HG02970 (cell line): ENCODE data around the gene MAN1C1.

ENCODE experiments used
- ATAC-seq: cut with Tn5 transposase; IDR thresholded peaks from one replicate; pipeline ENCODE4 v1.9.1; 2021; ENCODE audit warnings: mild to moderate bottlenecking, moderate library complexity, moderate number of reproducible peaks; ENCODE audit not compliant: unreplicated experiment, low FRiP score

MAN1C1 gene

DNA sequence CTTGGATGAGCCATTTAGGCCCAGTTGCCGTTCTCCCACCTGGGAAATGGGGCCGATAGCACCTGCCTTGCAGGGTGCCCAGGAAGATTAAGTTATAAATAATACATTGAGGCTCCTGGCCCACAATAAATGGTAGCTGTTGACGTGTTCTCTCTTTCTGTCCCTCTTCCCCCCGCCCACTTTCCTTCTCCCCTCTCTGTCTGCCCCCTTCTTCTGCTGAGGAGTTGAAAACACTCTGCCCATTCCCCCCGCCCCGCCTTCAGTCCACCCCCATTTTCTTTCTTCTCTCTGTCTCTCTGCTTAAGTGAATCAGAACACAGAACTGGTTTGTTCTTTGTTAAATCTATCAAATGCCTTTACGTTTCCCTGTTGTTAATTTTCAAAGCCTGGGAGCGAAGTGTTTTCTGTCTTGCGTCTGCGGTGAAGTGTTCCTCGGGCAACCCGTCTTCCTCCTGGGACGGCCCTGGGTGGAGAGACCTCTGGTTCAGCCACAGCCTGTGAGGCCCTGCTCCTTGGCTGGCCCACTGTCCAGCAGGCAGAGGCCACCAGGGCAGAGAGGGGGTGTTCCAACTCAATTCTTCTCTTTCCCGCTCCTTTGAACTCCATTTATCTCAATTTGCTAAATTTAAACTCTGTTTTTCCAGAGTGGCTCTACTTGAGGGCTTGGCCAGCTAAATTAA is 154.1 kb downstream of the MAN1C1 start:
- no peak for ATAC-seq

DNA sequence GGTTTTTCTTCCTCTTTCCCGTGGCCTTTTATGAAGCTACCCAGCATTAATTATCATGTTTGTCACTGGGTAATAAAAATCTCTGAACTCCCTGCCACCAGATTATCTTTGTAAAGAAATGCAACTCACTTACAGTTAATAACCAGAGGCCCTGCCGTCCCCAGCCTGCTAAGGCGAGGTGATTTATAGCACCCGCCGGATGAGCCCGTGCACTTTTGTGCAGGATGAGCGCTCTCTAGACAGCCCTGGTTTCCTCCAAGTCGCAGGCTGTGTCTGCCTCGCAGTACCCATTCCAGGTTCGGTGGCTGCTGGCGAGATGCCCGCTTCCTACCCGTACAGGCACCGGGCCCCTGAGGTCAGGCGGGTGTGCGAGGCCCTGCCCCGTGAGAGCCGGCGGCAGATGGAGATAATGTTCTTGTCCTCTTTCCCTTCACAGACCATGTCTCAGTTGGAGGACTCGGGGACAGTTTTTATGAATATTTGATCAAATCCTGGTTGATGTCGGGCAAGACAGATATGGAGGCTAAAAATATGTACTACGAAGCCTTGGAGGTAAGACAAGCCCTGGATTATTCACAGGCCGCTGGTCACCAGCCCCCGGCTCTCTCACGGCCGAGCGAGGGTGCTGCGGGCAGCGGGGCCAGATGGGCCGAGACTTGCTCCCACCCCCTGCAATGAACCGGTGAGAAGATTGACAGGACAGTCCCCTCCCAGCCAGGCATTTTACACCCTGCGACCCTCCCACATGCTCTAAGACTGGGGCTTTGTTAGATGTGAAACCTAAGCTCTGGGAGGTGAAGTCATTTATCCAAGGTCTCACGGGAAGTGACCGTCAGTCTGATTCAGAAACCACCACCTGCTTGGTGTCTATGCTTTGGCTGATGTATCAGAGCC is 154.9 kb downstream of the MAN1C1 start:
- no peak for ATAC-seq

DNA sequence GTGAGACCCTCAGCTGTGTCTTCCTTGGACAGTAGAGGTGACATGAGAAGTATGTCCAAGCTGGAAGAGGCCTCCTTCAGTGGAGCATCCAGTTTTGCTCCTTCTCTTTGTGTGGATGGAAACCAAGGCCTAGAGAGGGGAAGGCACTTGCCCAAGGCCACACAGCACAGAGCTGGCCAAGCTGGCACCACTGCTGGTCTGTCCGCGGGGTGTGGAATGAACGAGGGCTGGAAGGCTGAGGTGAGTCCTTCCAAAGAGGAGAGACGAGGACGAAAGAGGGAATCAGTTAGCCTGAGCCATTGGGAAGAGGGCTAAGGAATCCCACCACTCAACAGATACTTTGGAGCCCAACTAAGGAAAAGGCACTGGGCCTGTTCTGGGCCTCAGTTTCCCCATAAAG is 155.6 kb downstream of the MAN1C1 start:
- ATAC-seq, result no peak

DNA sequence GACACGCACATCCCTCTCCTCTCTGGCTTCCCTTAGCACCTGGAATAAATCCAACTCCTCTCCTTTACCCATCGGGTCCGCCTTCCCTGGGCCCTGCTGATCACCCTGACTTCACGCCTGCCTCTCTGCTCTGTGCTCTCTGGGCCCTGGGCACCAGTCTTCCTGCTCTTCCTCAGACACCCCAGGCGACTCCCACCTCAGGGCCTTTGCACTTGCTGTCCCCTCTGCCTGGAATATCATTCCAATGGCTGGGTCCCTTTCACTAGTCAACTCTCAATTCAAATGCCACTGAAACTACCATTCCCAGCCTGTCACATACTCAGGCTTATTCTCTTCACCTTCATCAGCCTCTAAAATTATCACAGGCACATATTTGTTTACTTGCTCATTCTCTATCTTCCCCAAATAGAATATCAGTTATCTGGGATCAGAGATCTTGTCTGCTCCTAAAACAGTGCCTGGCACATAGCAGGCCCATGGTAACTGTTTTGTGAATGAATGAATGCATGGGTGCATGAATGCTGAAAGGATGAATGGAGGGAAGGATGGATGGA is 156.2 kb downstream of the MAN1C1 start:
- ATAC-seq, result no peak

DNA sequence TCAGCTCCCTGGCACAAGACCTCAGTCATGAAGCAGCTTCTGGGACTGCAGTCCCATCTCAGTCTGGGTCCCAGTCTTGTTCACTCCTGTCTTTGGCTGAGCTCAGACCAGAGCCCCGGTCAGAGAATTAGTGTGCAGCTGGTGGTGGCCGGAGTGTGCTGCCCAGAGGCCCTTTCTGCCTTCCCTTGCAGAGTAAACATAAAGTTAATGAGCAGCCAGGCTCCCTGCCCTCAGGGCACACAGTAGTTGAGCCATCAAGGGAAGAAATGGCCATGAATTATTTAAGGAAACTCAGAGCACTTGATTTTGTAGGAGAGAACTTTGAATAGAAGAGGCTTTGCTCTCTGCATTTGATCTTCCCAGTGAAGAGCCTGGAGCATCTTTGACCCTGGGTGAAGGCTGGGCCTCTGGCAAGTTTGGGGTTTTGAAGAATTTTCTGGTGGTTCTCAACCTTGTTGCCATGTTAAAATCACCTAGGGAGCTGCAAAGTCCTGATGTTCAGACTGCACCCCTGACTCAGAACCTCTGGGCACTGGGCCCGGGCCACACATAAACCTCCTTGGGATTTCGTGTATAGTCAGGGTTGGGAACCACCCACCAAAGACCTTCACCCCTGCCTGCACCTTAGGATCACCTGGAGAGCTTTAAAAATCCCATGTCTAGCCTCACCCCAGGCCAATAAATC is 157.0 kb downstream of the MAN1C1 start:
- ATAC-seq, result no peak

DNA sequence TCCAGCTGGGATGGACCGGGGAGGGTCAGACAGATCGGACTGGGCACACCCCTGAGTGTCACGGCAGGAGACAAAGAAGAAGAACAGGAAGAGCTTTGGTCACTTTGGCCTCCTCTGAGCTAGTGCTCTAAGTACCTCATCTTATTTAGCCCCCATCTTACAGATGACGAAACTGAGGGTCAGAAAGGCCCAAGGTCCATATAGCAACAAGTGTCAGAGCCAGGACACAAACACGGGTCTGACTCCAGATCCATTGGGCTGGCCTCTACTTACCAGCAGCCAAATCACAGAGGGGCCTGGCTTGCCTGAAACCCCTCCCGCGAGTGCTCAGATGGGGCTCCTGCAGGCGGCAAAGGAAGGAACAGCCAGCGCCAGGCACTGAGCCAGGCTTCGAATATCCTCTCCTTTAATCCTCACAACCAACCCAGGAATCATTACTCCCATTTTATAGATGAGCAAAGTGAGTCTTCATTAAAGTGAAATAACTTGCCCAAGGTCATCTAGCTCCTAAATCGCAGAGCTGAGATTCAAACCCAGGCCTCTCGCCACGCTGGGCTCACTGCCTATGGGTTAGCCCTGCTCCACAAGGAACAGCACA is 157.7 kb downstream of the MAN1C1 start:
- ATAC-seq, result no peak

DNA sequence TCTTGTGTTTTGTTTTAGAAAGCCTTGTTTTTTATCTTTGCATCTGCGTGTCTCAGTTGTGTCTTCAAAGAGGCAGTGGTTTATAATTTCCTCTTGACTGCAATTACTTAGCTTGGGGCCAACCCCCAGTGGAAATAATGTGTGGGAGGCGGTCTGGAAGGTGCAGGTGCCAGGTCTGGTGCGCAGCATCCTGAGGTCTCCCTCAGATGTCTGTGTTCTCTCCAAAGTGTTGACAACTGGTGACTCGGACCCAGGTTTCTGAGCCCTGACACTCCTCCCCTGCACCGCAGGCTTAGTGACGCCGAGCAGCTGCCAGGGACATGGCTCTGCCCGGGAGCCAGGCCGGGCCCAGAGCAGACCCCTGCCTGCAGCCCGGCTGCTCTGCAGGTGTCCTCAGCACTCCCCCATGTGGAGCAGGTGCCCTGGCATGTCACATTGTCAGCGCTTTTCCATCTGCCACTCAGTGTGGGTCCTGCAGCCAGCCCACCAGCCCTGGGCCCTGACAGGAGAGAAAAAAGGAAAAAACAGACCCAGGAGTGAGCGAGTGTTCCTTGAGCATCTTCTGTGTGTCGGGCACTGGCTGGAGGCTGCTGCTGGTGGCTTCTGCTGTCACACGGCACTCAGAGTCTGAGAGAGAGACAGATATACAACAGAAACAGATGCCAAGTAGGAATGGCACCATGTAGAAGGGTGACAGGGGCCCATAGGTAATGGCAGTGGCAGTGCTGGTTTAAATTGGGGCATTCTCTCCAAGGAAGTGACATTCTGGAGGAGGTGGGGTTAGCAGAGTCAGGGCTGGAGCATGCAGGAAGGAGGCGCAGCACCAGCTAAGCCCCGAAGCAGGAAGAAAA is 158.6 kb downstream of the MAN1C1 start:
- no peak for ATAC-seq

DNA sequence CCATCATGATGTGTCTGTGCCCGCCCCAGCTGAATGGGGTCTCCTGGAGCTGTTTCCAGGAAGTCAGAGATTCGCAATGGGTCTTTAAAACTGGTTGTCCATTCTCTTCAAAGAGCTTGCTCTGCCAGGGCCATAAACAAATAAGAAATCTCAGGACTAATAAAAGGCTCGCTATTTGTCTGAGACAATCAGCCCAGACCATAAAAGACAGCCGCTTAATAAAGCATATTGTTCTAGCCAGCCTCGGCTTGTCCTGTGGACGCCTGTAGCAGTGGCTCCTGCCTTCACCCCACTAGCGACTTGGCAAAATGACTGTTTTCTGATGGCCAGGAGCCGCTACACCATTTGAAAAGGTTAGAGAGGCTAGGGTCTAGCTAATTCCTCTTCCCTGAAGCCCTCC is 162.8 kb downstream of the MAN1C1 start:
- ATAC-seq, result no peak

DNA sequence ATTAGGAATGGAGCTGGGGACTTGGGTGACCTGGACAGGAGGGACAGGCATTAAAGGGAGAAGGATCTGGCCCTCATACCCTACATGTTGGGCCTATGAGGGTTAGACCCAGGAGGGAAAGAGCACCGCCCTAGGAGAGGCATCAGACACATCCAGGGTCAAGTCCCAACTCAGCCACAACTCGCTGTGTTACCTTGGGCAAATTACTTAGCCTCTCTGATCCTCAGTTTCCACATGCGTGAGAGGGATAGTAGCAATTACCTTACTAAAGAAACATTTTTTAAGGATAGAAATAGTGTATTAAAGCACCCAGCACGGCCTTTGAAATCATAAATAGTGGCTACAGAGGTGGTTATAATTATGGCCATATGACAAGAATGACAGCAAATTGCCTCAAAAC is 163.3 kb downstream of the MAN1C1 start:
- no peak for ATAC-seq

DNA sequence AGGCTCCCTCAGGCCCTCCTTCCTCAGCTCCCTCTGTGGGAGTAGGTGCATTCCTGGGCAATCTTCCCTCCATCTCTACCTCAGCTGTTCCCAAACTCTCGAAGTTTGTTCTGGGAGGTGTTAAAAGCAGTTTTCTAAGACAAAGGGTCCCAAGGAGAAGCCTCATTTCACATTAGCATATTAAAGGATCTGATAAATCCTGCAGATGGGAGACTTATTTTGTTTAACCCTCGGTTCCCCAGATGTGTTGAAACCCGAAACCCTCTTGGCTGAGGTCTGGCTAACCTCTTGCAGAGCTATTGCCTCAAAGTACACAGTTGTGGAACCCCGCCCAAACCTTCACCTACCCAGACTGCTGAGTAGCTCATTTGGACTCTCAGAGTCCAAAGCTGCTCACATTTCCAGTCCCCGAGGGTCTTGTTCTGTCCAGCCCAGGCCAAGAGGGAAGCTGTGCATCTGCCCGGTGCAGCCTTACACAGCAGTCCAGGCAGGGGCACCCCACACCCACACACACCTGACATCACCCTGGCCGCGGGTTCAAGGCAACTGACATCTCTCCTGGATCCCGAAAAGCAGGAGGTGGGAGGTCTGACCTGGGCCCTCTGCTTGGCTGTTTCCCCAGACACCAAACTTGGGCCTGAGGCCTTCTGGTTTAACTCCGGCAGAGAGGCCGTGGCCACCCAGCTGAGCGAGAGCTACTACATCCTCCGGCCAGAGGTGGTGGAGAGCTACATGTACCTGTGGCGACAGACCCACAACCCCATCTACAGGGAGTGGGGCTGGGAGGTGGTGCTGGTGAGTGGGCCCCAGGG is 163.9 kb downstream of the MAN1C1 start:
- ATAC-seq, result no peak

DNA sequence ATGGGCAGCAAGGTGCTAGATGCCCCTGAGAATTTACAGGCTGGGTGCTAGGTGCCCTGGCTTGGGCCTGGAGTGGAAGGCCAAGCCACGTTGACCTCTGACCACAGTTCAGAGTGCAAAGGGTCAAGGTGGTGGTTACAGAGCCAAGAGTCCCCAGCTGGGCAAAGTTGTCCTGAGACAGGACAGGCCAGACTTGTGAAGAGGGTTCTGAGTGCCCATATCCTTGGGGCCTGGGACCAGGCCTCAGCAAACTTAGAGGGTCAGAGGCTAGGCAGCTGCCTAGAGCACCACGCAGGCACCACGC is 164.5 kb downstream of the MAN1C1 start:
- no peak for ATAC-seq

DNA sequence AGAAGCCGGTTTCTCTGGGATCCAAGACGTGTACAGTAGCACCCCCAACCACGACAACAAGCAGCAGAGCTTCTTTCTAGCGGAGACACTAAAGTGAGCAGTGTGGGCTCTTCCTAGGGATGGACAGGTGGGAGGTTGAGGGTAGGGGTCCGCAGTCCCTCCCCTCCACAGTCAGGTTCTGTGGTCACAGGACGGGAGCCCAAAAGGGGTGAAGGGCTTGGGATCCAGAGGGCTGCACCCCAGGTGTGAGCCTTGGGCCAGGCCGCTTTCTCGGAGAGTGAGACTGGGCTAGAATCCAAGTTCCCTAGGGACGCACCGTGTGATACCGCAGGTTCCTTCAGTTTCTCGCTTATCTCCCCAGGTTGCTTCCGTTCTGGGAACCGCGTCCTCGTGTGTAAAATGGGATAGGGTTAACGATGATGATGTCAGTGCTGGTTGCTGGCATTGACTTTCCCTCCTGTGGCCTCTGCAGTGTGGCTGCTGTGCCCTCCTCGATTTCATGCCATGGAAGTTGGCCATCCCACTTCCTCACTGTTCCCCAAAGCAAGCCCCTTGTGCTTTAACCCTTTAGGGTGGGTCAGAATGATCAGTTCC is 166.1 kb downstream of the MAN1C1 start:
- ATAC-seq, result no peak

DNA sequence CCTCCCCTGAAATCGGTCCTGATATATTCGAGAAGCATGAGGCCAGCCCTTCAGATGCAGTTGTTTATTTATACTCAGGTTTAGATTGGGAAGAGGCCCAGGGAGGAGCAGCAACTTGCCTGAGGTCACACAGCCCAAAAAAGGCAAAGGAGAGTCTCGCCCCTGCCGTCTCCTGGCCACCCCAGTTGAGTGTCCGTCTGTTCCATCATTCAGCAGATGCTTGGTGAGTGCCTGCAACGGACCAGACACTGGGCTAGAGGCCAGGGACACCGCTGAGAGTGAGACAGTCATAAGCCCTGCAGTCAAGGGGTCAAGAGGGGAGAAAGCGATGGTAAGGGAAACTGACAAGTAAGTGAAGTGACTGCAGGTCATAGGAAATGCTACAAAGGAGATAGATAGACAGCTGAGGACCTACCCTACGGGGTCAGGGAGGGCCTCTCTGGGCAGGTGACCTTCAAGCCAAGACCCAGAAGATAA is 168.0 kb downstream of the MAN1C1 start:
- no peak for ATAC-seq

DNA sequence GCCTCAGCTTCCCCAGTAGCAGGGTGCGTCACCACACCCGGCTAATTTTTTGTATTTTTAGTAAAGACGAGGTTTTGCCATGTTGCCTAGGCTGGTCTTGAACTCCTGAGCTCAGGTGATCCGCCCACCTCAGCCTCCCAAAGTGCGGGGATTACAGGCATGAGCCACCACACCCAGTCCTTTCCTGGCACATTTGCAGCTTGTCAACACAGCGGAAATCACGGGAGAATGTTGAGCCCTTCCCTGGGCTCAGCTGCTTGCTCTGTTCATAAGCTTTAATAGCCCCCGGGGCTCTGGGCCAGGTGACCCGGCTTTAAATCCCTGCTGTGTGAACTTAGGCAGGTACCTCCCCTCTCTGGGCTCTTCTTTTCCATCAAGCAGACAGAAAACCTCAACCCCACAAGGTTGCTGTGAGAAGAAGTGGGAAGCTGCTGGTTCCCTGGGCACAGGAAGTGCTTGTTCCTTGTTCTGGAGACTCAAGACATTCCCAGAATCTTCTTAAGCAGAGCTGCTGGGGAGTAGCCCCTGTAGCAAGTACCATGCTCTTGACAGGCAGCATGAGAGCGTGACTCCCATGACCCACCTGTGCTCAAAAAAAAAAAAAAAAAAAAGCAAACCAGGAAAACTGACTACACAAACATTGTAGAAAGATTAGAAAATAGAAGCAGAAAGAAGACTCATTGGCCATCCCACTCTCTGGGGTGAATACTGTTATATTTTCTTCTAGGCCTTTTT is 168.9 kb downstream of the MAN1C1 start:
- ATAC-seq, result no peak

DNA sequence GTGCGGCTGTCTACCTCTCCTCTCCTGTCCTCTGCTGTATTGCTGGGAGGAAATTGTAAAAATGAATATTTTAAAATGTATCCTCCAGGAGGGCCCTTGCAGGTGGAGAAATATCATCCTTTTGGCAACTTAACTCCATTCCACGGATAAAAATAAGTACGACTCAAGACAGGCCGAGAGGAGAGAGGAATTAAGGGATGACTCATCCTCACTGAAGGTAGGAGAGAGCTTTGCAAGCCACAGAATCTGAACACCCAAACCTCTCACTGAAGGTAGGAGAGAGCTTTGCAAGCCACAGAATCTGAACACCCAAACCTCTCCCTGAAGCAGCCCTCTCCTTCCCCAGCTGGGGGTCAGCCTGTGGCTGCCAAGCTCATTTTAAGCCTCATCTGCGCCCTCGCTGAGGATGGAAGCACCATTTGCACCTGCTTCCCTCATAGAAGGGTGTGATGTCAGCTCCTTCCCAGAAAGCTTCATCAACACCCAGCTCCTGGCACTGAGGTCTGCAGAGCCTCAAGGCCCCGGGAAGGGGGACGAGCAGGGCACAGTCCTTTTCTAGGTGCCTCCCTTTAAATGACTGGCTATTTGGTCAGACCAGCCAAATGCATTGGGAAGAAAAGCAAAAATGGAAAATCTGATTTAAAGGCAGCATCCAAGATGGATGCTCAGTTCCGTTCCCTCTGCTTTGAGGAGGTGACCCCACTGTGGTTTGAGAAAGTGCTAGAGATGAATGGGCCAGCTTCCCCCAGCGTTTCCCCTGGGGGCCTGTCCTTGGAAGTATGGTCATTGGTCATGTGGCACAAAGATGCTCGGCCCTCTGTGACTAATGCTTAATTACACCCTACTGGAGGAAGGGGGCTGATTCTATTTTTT is 170.5 kb downstream of the MAN1C1 start:
- ATAC-seq, result no peak

DNA sequence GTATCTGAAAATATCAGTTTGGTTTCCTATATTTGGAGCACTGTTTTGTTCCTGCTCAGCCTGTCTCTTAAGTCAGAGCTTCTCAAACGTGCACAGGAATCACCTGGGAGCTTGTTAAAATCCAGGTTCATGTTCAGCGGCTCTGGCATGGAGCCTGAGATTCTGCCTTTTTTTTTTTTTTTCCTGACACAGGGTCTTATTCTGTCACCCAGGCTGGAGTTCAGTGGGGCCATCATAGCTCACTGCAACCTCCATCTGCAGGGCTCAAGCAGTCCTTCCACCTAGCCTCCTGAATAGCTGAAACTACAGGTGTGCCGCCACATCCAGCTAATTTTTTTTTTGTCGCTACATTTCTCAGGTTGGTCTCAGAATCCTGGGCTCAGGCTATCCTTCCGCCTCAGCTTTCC is 171.2 kb downstream of the MAN1C1 start:
- ATAC-seq, result no peak

DNA sequence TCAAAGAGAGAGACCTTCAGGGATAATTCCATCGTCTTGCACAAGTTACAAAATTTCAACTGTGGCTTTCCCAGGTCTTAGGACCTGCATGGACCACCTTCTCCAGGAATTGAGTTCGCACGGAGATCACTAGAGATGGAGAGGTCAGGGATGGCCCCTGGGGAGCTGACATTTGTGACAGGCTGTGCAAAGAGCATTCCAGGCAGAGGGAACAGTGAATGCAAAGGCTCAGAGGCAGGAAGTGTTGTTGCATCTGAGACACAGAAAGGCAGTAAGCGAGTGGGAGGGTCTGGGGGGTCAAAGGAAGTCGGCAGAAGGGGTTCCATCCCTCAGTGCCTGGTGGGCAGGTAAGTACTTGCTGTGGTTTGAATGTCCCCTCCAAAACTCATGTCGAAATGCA is 173.9 kb downstream of the MAN1C1 start:
- ATAC-seq, result no peak
